ENCODE results near the gene GRID1.

- TF ChIP-seq, protein P1, sequence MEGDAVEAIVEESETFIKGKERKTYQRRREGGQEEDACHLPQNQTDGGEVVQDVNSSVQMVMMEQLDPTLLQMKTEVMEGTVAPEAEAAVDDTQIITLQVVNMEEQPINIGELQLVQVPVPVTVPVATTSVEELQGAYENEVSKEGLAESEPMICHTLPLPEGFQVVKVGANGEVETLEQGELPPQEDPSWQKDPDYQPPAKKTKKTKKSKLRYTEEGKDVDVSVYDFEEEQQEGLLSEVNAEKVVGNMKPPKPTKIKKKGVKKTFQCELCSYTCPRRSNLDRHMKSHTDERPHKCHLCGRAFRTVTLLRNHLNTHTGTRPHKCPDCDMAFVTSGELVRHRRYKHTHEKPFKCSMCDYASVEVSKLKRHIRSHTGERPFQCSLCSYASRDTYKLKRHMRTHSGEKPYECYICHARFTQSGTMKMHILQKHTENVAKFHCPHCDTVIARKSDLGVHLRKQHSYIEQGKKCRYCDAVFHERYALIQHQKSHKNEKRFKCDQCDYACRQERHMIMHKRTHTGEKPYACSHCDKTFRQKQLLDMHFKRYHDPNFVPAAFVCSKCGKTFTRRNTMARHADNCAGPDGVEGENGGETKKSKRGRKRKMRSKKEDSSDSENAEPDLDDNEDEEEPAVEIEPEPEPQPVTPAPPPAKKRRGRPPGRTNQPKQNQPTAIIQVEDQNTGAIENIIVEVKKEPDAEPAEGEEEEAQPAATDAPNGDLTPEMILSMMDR (IDR thresholded peaks at IDR 0.05): no peak
- no peak for TF ChIP-seq POLR2A (IDR thresholded peaks at IDR 0.05)
Measured at GRCh38 chr10:86330778-86331763, 35.5 kb downstream of the GRID1 start.
